Kidney tubule cell (primary cell): ENCODE data around the gene SS18L1.

Source experiments
- DNase-seq: peaks from one replicate; pipeline ENCODE4 v3.0.0-alpha.2; 2018; ENCODE audit warnings: low spot score

Gene SS18L1

GRCh38 chr20:62226707-62227590 is 83.4 kb downstream of the SS18L1 start:
- no peak for DNase-seq

DNA sequence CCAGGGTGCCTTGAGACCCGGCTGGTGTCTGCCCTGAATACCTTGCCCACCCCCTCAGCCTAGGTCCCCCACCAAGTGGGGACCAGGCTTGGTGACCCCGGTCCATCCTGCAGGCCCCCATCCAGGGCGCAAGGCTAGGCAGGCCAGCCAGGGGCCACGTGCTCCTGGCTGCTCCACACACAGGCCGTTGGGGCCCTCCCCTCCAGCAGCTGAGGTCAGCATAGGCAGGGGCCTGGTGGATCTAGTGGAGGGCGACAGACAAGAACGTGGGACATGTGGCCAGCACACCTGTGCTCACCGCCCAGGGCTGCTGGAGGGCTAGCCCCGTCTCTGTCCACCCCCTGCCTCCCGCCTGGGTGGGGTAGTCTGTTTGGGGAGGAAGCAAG is 84.0 kb downstream of the SS18L1 start:
- no peak for DNase-seq

GRCh38 chr20:62227977-62228958 is 84.7 kb downstream of the SS18L1 start:
- DNase-seq = no peak

DNA sequence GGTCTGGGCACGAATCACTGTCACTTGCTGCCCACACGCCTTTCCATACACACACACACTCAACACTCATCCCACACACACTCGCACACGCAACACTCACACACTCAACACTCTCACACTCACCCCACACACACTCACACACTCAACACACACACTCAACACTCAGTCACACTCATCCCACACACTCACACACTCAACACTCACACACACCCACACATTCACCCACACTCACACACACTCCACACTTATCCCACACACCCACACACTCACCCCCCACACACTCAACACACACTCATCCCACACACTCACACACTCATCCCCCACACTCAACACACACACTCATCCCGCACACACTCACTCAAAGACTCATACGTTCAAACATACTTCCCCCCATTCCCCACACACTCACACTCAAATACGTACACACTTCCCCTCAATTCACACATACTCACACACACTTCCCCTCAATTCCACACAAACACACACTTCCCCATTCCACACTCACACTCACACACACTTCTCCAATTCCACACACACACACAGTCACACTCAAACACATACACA is 85.5 kb downstream of the SS18L1 start:
- DNase-seq = no peak

GRCh38 chr20:62229667-62230066 is 86.1 kb downstream of the SS18L1 start:
- DNase-seq = no peak

GRCh38 chr20:62230276-62230675 is 86.7 kb downstream of the SS18L1 start:
- DNase-seq = no peak

GRCh38 chr20:62230696-62231095 is 87.1 kb downstream of the SS18L1 start:
- no peak for DNase-seq

DNA sequence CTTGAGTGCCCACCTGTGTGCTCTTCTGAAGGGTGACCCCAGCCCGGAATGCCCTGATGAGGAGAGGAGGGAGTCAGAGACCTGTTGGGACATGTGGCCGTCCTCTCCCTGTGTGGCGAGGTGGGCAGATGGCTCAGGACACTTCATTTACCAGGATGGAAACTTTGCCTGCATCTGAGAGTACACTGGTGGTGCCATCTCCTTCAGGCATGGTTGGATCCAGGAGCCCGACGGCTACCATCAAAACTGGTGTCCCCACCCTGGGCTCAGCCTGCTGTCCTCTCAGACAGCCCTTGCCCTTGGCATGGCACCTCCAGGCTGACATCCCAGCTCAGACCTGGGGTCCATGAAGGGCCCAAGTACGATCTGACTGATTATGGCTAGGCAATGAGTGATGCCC is 87.7 kb downstream of the SS18L1 start:
- DNase-seq = no peak
